SU-DHL-6 (cell line): Measurements from ENCODE around the gene ADIPOR1.

Experiments used
- H2AFZ ChIP-seq: fragments of 200-600 bp; sonication (generic); 2 replicates; pipeline ENCODE4 v1.6.1; 2014; ENCODE audit warnings: low read depth, mild to moderate bottlenecking, moderate library complexity, mixed read lengths, antibody characterized with exemption, low read length; ENCODE audit not compliant: severe bottlenecking
- H3F3A ChIP-seq: fragments of 200-600 bp; shearing (Covaris generic); 2 replicates; pipeline ENCODE4 v1.6.0; 2016; ENCODE audit warnings: antibody characterized with exemption, mild to moderate bottlenecking; ENCODE audit not compliant: insufficient read depth
- H3K27ac ChIP-seq: fragments of 200-600 bp; sonication (generic); 2 replicates; pipeline ENCODE4 v1.5.1; 2016; ENCODE audit warnings: low read depth, mild to moderate bottlenecking, low read length, moderate library complexity, mixed read lengths
- H3K27me3 ChIP-seq: fragments of 200-600 bp; sonication (generic), shearing (Covaris generic); 2 replicates; pipeline ENCODE4 v1.6.0; 2014; ENCODE audit warnings: mild to moderate bottlenecking, low read length
- H3K36me3 ChIP-seq: fragments of 200-600 bp; sonication (generic); 2 replicates; pipeline ENCODE4 v1.6.1; 2014; ENCODE audit warnings: mild to moderate bottlenecking, low read length, mixed read lengths
- H3K4me2 ChIP-seq: fragments of 300-600, 200-600 bp; shearing (Covaris generic), sonication (generic); 2 replicates; pipeline ENCODE4 v1.6.0; 2014; ENCODE audit warnings: low read length, low read depth, mild to moderate bottlenecking; ENCODE audit not compliant: poor library complexity, severe bottlenecking
- H3K4me3 ChIP-seq: fragments of 200-600 bp; sonication (generic); 2 replicates; pipeline ENCODE4 v1.5.1; 2014; ENCODE audit warnings: antibody characterized with exemption, low read length, mild to moderate bottlenecking, mixed read lengths; ENCODE audit not compliant: insufficient read depth, poor library complexity, severe bottlenecking
- H3K79me2 ChIP-seq: fragments of 200-600 bp; sonication (generic); 2 replicates; pipeline ENCODE4 v1.6.1; 2014; ENCODE audit warnings: mild to moderate bottlenecking, low read length, moderate library complexity; ENCODE audit not compliant: insufficient read depth
- H3K9ac ChIP-seq: fragments of 200-600 bp; sonication (generic); 2 replicates; pipeline ENCODE4 v1.7.0; 2014; ENCODE audit warnings: mild to moderate bottlenecking, low read length
- H3K9me2 ChIP-seq: fragments of 200-600 bp; sonication (generic); replicated peaks from 2 replicates; pipeline ENCODE4 v1.6.1; 2014; ENCODE audit warnings: low read length; ENCODE audit not compliant: insufficient read depth
- H3K9me3 ChIP-seq: fragments of 200-600 bp; sonication (generic); 2 replicates; pipeline ENCODE4 v1.6.1; 2014; ENCODE audit warnings: low read length, mixed read lengths; ENCODE audit not compliant: insufficient read depth
- H4K20me1 ChIP-seq: fragments of 200-600 bp; sonication (generic); 2 replicates; pipeline ENCODE4 v1.6.1; 2014; ENCODE audit warnings: low read depth, mild to moderate bottlenecking, antibody characterized with exemption, low read length, moderate library complexity, mixed read lengths
- EZH2phosphoT487 ChIP-seq: fragments of 200-600 bp; sonication (generic), shearing (Covaris generic); conservative IDR thresholded peaks from 2 replicates; pipeline ENCODE4 v1.6.1; 2018; ENCODE audit warnings: mild to moderate bottlenecking, antibody characterized with exemption, low read length, moderate library complexity, mixed read lengths
- TF ChIP-seq, protein P1 (sequence below): fragments of 200-600 bp; sonication (generic); IDR thresholded peaks from one replicate; pipeline ENCODE4 v1.5.1; 2017; ENCODE audit warnings: antibody characterized with exemption, mild to moderate bottlenecking, low read length, moderate library complexity; ENCODE audit not compliant: insufficient read depth, poor library complexity, severe bottlenecking

ADIPOR1 gene

DNA sequence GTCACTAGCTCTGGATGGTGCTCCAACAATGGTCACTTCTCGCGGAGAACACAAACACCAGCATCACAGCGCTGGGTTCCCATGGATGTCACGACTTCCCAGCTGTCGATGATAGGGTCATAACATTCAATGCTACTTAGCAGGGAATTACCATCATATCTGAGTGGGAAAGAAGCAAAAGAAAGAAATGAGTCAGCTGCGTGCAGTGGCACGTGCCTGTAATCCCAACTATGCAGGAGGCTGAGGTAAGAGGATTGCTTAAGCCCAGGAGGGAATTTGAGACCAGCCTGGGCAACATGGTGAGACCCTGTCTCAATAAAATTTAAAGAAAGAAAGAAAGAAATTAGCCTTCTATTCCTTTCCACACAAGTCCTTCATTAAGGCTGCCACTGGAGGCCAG lies 65.6 kb downstream of the ADIPOR1 start:
- Histone ChIP-seq H3K9me2 (no peaks in the 10 kb centered on the region), H3K79me2 (peaks cover 10% of the 10 kb centered on the region), H3K9ac (no peak overlapping the region), H3K4me3 (no peak overlapping the region), H3K36me3 (no peaks in the 10 kb centered on the region), H3K4me2 (no peak overlapping the region), H3F3A (peaks cover 9% of the 10 kb centered on the region; the same call in 1 of the 2 replicates), H3K27me3 (no peaks in the 10 kb centered on the region), H4K20me1 (no peaks in the 10 kb centered on the region), H3K27ac (no peak overlapping the region), H3K9me3 (no peaks in the 10 kb centered on the region), H2AFZ (no peak overlapping the region)
- TF ChIP-seq, protein P1, sequence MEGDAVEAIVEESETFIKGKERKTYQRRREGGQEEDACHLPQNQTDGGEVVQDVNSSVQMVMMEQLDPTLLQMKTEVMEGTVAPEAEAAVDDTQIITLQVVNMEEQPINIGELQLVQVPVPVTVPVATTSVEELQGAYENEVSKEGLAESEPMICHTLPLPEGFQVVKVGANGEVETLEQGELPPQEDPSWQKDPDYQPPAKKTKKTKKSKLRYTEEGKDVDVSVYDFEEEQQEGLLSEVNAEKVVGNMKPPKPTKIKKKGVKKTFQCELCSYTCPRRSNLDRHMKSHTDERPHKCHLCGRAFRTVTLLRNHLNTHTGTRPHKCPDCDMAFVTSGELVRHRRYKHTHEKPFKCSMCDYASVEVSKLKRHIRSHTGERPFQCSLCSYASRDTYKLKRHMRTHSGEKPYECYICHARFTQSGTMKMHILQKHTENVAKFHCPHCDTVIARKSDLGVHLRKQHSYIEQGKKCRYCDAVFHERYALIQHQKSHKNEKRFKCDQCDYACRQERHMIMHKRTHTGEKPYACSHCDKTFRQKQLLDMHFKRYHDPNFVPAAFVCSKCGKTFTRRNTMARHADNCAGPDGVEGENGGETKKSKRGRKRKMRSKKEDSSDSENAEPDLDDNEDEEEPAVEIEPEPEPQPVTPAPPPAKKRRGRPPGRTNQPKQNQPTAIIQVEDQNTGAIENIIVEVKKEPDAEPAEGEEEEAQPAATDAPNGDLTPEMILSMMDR = no peak
- no peak for TF ChIP-seq EZH2phosphoT487
